Neural cell (in vitro differentiated cells): Measurements from ENCODE around the gene KBTBD12. TPM values are rescaled to one million over a fixed set of nuclear protein-coding genes. Genes with fewer than 3 reads are reported as not detected.

Source experiments
- H2AFZ ChIP-seq: fragments of 200-600, 300-800 bp; sonication (generic), shearing (Covaris generic); 2 replicates; pipeline ENCODE4 v1.6.0; 2014; ENCODE audit warnings: low read depth, mild to moderate bottlenecking, antibody characterized with exemption, low read length, moderate library complexity
- H3F3A ChIP-seq: fragments of 200-600 bp; shearing (Covaris generic); 2 replicates; pipeline ENCODE4 v1.6.1; 2016; ENCODE audit warnings: mild to moderate bottlenecking, moderate library complexity, mixed read lengths, antibody characterized with exemption, low read length; ENCODE audit not compliant: insufficient read depth, poor library complexity, severe bottlenecking
- H3K27ac ChIP-seq: fragments of 200-600, 300-800 bp; sonication (generic), shearing (Covaris generic); 2 replicates; pipeline ENCODE4 v1.5.1; 2014; ENCODE audit warnings: mild to moderate bottlenecking, low read length, moderate library complexity
- H3K27me3 ChIP-seq: fragments of 300-800, 200-600 bp; sonication (generic), shearing (Covaris generic); 2 replicates; pipeline ENCODE4 v1.6.0; 2014; ENCODE audit warnings: mild to moderate bottlenecking, low read depth, low read length, moderate library complexity; ENCODE audit not compliant: insufficient read depth
- H3K36me3 ChIP-seq: fragments of 300-800, 200-600 bp; sonication (generic), shearing (Covaris generic); 2 replicates; pipeline ENCODE4 v1.5.1; 2014; ENCODE audit warnings: mild to moderate bottlenecking, antibody characterized with exemption, low read length, moderate library complexity; ENCODE audit not compliant: insufficient read depth
- H3K4me2 ChIP-seq: fragments of 300-800, 200-600 bp; sonication (generic), shearing (Covaris generic); 2 replicates; pipeline ENCODE4 v1.6.0; 2014; ENCODE audit warnings: mild to moderate bottlenecking, low read length
- H3K4me3 ChIP-seq: fragments of 300-800, 200-600 bp; sonication (generic), shearing (Covaris generic); 2 replicates; pipeline ENCODE4 v1.5.1; 2014; ENCODE audit warnings: mild to moderate bottlenecking, low read length, moderate library complexity
- H3K79me2 ChIP-seq: fragments of 200-600 bp; shearing (Covaris generic); replicated peaks from 2 replicates; pipeline ENCODE4 v1.6.0; 2014; ENCODE audit warnings: mild to moderate bottlenecking, low read length, moderate library complexity; ENCODE audit not compliant: insufficient read depth
- H3K9ac ChIP-seq: fragments of 300-800, 200-600 bp; sonication (generic), shearing (Covaris generic); 2 replicates; pipeline ENCODE4 v1.6.1; 2016; ENCODE audit warnings: mild to moderate bottlenecking, low read length, mixed read lengths
- H3K9me2 ChIP-seq: fragments of 200-600 bp; shearing (Covaris generic); 2 replicates; pipeline ENCODE4 v1.6.1; 2016; ENCODE audit warnings: mild to moderate bottlenecking, low read length, mixed read lengths; ENCODE audit not compliant: insufficient read depth
- H3K9me3 ChIP-seq: fragments of 200-600, 300-800 bp; sonication (generic), shearing (Covaris generic); 2 replicates; pipeline ENCODE4 v1.6.1; 2016; ENCODE audit warnings: mild to moderate bottlenecking, mixed run types, low read length, moderate library complexity, mixed read lengths
- H4K20me1 ChIP-seq: fragments of 200-600 bp; shearing (Covaris generic); 2 replicates; pipeline ENCODE4 v1.6.1; 2016; ENCODE audit warnings: mild to moderate bottlenecking, mixed run types; ENCODE audit not compliant: insufficient read depth
- CTCF ChIP-seq: fragments of 450-650 bp; IDR thresholded peaks from 2 replicates; pipeline ENCODE4 v1.5.1; 2014; ENCODE audit warnings: antibody characterized with exemption, mild to moderate bottlenecking, moderate library complexity; ENCODE audit not compliant: poor library complexity, severe bottlenecking
- EP300 ChIP-seq: fragments of 450-650 bp; conservative IDR thresholded peaks from 2 replicates; pipeline ENCODE4 v1.6.1; 2014; ENCODE audit warnings: antibody characterized with exemption, mild to moderate bottlenecking, moderate library complexity; ENCODE audit not compliant: poor library complexity, severe bottlenecking
- EZH2 ChIP-seq: fragments of 200-600, 300-800 bp; shearing (Covaris generic), sonication (generic); IDR thresholded peaks from 2 replicates; pipeline ENCODE4 v1.6.1; 2014; ENCODE audit warnings: antibody characterized with exemption, low read length, borderline replicate concordance, mild to moderate bottlenecking; ENCODE audit not compliant: insufficient read depth, poor library complexity, severe bottlenecking
- MXI1 ChIP-seq: fragments of 450-650 bp; conservative IDR thresholded peaks from 2 replicates; pipeline ENCODE4 v1.6.1; 2014; ENCODE audit warnings: antibody characterized with exemption, mild to moderate bottlenecking; ENCODE audit not compliant: poor library complexity, severe bottlenecking
- POLR2AphosphoS5 ChIP-seq: IDR thresholded peaks from 2 replicates; pipeline ENCODE4 v1.6.1; 2012
- RAD21 ChIP-seq: fragments of 450-650 bp; conservative IDR thresholded peaks from 2 replicates; pipeline ENCODE4 v1.6.1; 2014; ENCODE audit warnings: antibody characterized with exemption, mild to moderate bottlenecking, moderate library complexity
- REST ChIP-seq: IDR thresholded peaks from 2 replicates; pipeline ENCODE4 v1.6.1; 2012; ENCODE audit warnings: borderline replicate concordance
- SMC3 ChIP-seq: fragments of 450-650 bp; conservative IDR thresholded peaks from 2 replicates; pipeline ENCODE4 v1.6.1; 2014; ENCODE audit warnings: antibody characterized with exemption, mild to moderate bottlenecking, moderate library complexity; ENCODE audit not compliant: poor library complexity
- TAF1 ChIP-seq: IDR thresholded peaks from 2 replicates; pipeline ENCODE4 v1.6.1; 2012; ENCODE audit warnings: low read depth
- polyA plus RNA-seq: library from polyadenylated mRNA; depleted of rRNA; stranded (reverse); fragments of >200 nt; gene quantifications from 2 replicates; pipeline ENCODE4 v1.2.3, GENCODE V29; 2014

The KBTBD12 gene
- polyA plus RNA-seq, 1 donor from 2014 or later = not detected

GRCh38 chr3:127881586-127881985 lies 33.4 kb upstream of the KBTBD12 start:
- Histone ChIP-seq H3K27ac (peak overlapping the region; percentile 74), H3K4me2 (no peak overlapping the region), H2AFZ (no peak overlapping the region), H3F3A (no peaks in the 10 kb centered on the region), H3K9me2 (no peaks in the 10 kb centered on the region), H3K9ac (no peak overlapping the region), H3K9me3 (no peaks in the 10 kb centered on the region), H3K79me2 (no peaks in the 10 kb centered on the region), H4K20me1 (no peaks in the 10 kb centered on the region), H3K27me3 (no peaks in the 10 kb centered on the region), H3K4me3 (no peak overlapping the region), H3K36me3 (no peaks in the 10 kb centered on the region)
- TF ChIP-seq POLR2AphosphoS5 (no peak), REST (no peak), MXI1 (no peak), CTCF (no peak), SMC3 (no peak), TAF1 (no peak), EP300 (no peak), EZH2 (no peak), RAD21 (no peak)

- TF ChIP-seq CTCF = no peak
- TF ChIP-seq MXI1 = no peak
- TF ChIP-seq EP300 = no peak
- TF ChIP-seq POLR2AphosphoS5 = no peak
- no peak for TF ChIP-seq RAD21
- no peak for TF ChIP-seq SMC3
- no peak for TF ChIP-seq TAF1
- TF ChIP-seq EZH2 = no peak
- TF ChIP-seq REST = no peak
- Histone ChIP-seq H3K36me3 (no peaks in the 10 kb centered on the region), H3F3A (no peaks in the 10 kb centered on the region), H4K20me1 (no peaks in the 10 kb centered on the region), H3K9me2 (no peaks in the 10 kb centered on the region), H3K4me3 (no peak overlapping the region), H3K9me3 (no peaks in the 10 kb centered on the region), H3K9ac (no peak overlapping the region), H3K79me2 (no peaks in the 10 kb centered on the region), H3K27ac (peak overlapping the region; percentile 22), H2AFZ (no peak overlapping the region), H3K4me2 (no peak overlapping the region), H3K27me3 (no peaks in the 10 kb centered on the region)
Measured at GRCh38 chr3:127884041-127884440, 31.0 kb upstream of the KBTBD12 start.
